ENCODE measurements around the gene CATSPER4. TPM values are rescaled to one million over a fixed set of nuclear protein-coding genes. Genes with fewer than 3 reads are reported as not detected.

Gene CATSPER4
- total RNA-seq, 1 donor from 2014 or later = not detected

GRCh38 chr1:26163684-26164035 lies 26.7 kb upstream of the CATSPER4 start:
- no peaks in the 10 kb centered on the region for H3K9me3 ChIP-seq
- peaks cover 15% of the 10 kb centered on the region for H3K27me3 ChIP-seq (ENCODE audit: low read depth)
- ATAC-seq = no peak
- H3K4me1 ChIP-seq = peaks cover 24% of the 10 kb centered on the region
- intact Hi-C loops (cut with DNase I) = no loop called here
- H3K36me3 ChIP-seq = no peaks in the 10 kb centered on the region
- no peak for DNase-seq
- H3K27ac ChIP-seq = no peak overlapping the region
- TF ChIP-seq CTCF (IDR thresholded peaks at IDR 0.05) = no peak
- H3K4me3 ChIP-seq = peak overlapping the region; percentile 41

DNA sequence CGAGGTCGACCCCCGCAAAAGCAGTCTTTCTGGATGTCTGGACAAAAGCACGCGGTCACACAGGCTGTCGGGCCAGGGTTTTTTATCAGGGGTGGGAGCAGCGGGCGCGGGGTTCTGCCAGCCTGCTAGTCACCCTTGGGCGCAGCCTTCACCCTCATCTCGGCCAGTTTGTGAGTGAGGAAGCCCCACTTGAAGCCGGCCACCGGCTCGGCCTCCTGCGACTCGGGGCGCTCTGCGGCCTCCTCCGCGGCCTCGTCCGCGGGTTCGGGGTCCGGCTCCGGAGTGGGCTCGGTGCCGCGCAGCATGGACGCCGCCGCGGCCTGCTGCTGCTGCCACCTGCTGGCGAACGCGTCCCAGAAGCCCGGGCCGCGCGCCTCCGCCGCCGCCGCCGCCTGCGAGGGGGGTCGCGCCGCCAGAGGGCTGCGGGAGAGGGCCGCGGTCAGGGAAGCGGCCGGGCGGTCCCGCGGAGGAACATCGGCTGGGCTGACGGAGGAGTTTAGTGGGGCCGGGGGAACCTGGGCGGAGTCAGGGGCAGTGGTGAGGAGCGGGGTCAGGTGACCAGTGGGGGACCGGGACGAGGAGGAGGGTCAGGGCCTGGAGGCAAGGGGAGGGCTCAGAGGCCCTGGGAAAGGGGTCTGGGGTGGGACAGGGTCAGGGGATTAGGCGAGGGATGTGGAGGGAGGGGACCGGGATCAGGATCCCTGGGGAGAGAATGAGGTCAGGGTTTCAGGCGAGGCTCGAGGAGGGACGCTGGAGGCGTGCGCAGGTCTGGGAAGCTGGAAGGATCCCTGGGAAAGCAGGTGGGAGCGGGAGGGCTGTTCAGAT lies 26.2 kb upstream of the CATSPER4 start:
- peak; percentile 66 for TF ChIP-seq CTCF (IDR thresholded peaks at IDR 0.05)
- peaks cover 24% of the 10 kb centered on the region for H3K4me1 ChIP-seq
- H3K36me3 ChIP-seq = no peaks in the 10 kb centered on the region
- DNase-seq = no peak
- no peaks in the 10 kb centered on the region for H3K9me3 ChIP-seq
- peak; percentile 68 to 72 for ATAC-seq
- H3K27me3 ChIP-seq (ENCODE audit: low read depth) = peaks cover 12% of the 10 kb centered on the region
- H3K27ac ChIP-seq = no peak overlapping the region
- H3K4me3 ChIP-seq = peak overlapping the region; percentile 41
- intact Hi-C loops (cut with DNase I) = no loop called here

DNA sequence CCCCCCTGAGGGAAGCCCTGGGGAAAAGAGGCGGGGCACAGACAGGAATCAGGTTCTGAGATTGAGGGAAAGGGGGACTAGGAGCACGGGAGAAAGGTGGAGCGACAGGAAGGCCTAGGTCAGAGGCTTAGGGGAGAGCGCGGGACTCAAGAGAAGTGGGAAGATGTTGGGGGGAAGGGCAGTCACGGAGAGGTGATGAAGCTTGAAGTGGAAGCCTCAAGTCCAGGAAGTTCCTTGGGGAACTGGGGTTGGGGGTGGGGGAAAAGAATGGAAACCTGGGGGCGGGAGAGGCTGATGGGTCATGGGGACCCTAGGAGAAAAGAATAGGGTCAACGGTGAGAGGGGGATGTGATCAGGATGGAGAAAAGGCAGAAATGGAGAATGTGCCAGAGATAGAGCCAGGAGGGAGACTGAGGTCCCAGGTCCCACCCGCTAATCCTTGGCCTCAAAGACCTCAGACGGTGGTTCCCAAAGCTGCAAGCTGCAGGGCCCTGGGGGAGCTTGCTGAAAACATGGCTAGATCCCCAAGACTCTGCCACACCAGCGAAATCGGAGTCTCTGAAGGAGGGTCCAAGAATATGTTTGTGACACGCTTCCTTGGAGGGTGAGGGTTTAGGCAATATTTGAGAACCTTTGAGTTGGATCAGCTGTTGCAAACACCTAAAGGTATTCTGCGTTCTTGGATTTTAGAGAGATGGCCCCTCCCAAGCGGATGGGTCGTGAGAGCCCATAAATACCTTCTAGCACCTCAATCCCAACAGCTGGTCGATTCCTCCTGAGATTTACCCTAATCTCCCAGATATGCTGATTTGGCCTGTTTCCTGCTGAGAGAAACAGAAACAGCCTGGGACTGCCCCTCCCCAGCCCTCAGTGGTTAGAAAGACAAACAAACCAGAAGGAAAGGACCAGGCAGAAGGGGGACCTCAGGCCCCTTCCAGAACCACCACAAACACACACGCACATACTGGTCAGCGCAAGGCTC lies 25.2 kb upstream of the CATSPER4 start:
- ATAC-seq = no peak
- Histone ChIP-seq H3K36me3 (no peaks in the 10 kb centered on the region), H3K27ac (no peak overlapping the region), H3K27me3 (ENCODE audit: low read depth) (peaks cover 10% of the 10 kb centered on the region), H3K4me3 (no peak overlapping the region), H3K4me1 (peaks cover 25% of the 10 kb centered on the region), H3K9me3 (no peaks in the 10 kb centered on the region)
- TF ChIP-seq CTCF (IDR thresholded peaks at IDR 0.05) = no peak
- DNase-seq = no peak
- intact Hi-C loops (cut with DNase I) = no loop called here

GRCh38 chr1:26166719-26167281 lies 23.6 kb upstream of the CATSPER4 start:
- Histone ChIP-seq H3K4me3 (no peak overlapping the region), H3K36me3 (no peaks in the 10 kb centered on the region), H3K9me3 (no peaks in the 10 kb centered on the region), H3K27ac (no peak overlapping the region), H3K4me1 (peaks cover 27% of the 10 kb centered on the region), H3K27me3 (ENCODE audit: low read depth) (no peaks in the 10 kb centered on the region)
- TF ChIP-seq CTCF (IDR thresholded peaks at IDR 0.05) = no peak
- DNase-seq = no peak
- ATAC-seq = no peak
- intact Hi-C loops (cut with DNase I) = no loop called here

- DNase-seq = no peak
- Histone ChIP-seq H3K4me1 (peaks cover 20% of the 10 kb centered on the region), H3K9me3 (no peaks in the 10 kb centered on the region), H3K27ac (peak within 1 kb of the TSS; percentile 85), H3K36me3 (no peaks in the 10 kb centered on the region), H3K4me3 (peak within 1 kb of the TSS; percentile 98), H3K27me3 (ENCODE audit: low read depth) (no peaks in the 10 kb centered on the region)
- intact Hi-C loops (cut with DNase I) = no loop called here
- no peak for TF ChIP-seq CTCF (IDR thresholded peaks at IDR 0.05)
- ATAC-seq = no peak
Measured at GRCh38 chr1:26168410-26169197, 21.8 kb upstream of the CATSPER4 start, which contains the start of gene C1orf232. TSS of gene C1orf232 (minus strand) at chr1:26168963. CDS start at chr1:26168499, 464 bp downstream.
